Inflammatory macrophage treated with lipopolysaccharide for 1 hour (primary cell): ENCODE results near the gene PRMT3.
"Not testable (repeated sequence)": the region's sequence is repeated elsewhere in the genome, so short reads cannot be mapped to it uniquely, and the experiment has no call there.

Experiments
- DNase-seq, 2 donors: peaks; one replicate each; pipeline ENCODE4 v3.0.0-alpha.2; 2020 to 2022

The PRMT3 gene

GRCh38 chr11:20518323-20518834, 130.9 kb downstream of the PRMT3 start:
- DNase-seq = no peak

- no peak for DNase-seq
Observed at GRCh38 chr11:20522536-20522935, 135.0 kb downstream of the PRMT3 start.

- DNase-seq = no peak
Observed at GRCh38 chr11:20529757-20530156, 142.2 kb downstream of the PRMT3 start.

DNA sequence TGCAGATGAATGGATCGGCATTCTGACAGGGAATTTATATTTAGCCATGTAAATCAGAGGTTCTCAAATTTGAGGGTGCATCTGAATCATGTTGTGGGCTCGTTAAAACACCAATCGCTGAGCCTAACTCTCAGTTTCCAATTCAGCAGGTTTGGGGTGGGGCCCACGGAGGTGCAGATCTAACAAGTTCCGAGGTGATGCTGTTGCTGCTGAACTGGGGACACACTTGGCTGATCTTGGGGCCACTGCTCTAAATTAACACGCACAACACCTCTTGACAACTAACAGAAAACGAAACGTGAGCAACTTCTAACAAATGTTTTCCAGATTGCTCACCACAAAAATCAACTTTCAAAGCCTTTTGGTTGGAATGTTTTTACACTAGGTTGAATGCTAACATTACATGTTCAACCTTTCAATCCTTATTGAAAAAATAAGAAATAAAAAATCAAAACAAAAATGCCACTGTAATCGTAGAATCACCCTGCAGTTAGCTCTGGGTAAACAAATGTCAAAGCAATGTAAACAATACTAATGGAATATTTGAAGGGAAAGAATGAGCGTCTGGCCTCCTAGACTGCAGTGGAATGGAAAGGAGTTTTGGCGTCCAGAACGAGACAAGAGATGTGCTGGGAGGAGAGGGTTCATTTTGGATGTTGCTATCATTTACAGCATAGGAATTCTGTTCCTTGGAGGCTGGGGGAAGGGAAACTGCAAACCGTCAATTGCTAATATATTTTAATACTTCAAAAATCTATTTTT, 143.6 kb downstream of the PRMT3 start:
- no peak for DNase-seq

GRCh38 chr11:20535271-20535881, 147.9 kb downstream of the PRMT3 start:
- no peak for DNase-seq

- no peak for DNase-seq
Observed at GRCh38 chr11:20536365-20536764, 148.8 kb downstream of the PRMT3 start.

DNA sequence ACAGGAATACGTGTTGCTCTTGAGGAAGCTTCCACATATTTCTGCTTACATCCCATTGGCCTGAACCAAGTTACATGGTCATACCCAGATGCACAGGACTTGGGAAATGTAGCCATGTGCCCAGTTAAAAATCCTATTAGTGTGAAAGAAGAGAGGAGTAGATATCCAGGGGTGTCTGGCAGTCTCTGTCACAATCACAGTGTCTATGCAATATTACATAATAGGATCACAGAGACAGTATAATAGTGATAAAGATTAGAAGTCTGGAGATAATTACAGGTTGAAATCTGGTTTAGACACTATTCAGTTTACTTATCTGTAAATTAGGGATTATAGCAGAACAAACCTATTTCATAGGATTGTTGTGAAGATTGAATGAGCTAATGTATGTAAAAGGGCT, 149.3 kb downstream of the PRMT3 start:
- DNase-seq = no peak

GRCh38 chr11:20541503-20541902, 154.0 kb downstream of the PRMT3 start:
- no peak for DNase-seq

GRCh38 chr11:20544603-20545237, 157.2 kb downstream of the PRMT3 start:
- no peak for DNase-seq

DNA sequence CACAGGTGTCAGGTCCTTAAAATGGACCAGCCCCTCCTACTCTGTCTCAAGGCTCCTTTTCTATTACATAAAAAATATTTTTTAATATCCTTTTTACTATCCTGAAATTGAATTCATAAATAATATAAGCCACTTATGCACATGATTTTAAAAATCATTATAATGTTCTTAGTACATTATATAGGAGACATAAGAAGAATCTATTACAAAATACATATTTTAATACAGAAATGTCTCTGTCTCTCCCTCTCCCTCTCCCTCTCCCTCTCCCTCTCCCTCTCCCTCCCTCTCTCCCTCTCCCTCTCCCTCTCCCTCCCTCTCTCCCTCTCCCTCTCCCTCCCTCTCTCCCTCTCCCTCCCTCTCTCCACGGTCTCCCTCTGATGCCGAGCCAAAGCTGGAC, 159.9 kb downstream of the PRMT3 start:
- no peak for DNase-seq

DNA sequence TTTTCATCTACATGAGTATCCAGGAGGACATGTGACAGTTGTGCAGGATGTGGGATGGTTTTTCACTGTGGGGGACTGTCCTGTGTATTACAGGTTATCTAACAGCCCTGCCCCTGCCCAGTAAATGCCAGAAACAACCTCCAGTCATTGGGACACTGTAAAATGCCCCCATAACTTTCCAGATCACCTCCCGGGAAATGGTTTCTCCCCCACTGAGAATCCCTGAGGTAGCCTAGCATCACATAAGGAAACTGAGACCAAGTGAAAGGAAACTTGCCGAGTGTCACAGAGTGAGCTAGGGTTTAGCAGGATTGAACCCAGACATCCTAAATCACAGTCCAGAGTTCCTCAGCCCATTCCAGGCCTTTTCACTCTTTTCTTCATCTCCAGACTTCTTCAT, 163.6 kb downstream of the PRMT3 start:
- DNase-seq = no peak

DNA sequence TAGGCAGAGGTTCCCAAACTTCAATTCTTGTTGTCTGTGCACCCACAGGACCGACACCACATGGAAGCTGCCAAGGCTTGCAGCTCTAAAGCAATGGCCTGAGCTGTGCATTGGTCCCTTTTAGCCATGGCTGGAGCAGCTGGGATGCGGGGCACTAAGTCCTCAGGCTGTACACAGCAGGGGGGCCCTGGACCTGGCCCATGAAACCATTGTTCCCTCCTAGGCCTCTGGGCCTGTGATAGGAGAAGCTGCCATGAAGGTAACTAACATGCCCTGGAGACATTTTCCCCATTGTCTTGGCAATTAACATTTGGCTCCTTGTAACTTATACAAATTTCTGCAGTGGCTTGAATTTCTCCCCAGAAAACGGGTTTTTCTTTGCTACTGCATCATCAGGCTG, 168.3 kb downstream of the PRMT3 start:
- DNase-seq = no peak

- DNase-seq = not testable (repeated sequence)
Observed at GRCh38 chr11:20556396-20556795, 168.9 kb downstream of the PRMT3 start.

- no peak for DNase-seq
Observed at GRCh38 chr11:20558741-20559140, 171.2 kb downstream of the PRMT3 start.
